HG03066 (cell line): Measurements from ENCODE around the gene TSPAN12.
A peak's percentile ranks its signal among the peaks of the same experiment; 100 is the strongest.
"Not testable (repeated sequence)": the region's sequence is repeated elsewhere in the genome, so short reads cannot be mapped to it uniquely, and the experiment has no call there.

Source experiments
- ATAC-seq: cut with Tn5 transposase; IDR thresholded peaks from one replicate; pipeline ENCODE4 v1.9.1; 2021; ENCODE audit warnings: low read depth; ENCODE audit not compliant: unreplicated experiment

The TSPAN12 gene

GRCh38 chr7:120857588-120858573 lies at the start of gene TSPAN12:
TSS of gene TSPAN12 (minus strand) at chr7:120858144. CDS start at chr7:120856763, 1,381 bp downstream.
- ATAC-seq: peak; percentile 72

- no peak for ATAC-seq
Measured at GRCh38 chr7:120898715-120899499, 41.0 kb upstream of the TSPAN12 start.

- not testable (repeated sequence) for ATAC-seq
Measured at GRCh38 chr7:120895253-120895652, 37.3 kb upstream of the TSPAN12 start.

GRCh38 chr7:120885602-120886001 lies 27.7 kb upstream of the TSPAN12 start:
- not testable (repeated sequence) for ATAC-seq

GRCh38 chr7:120877701-120878100 lies 19.8 kb upstream of the TSPAN12 start:
- no peak for ATAC-seq

GRCh38 chr7:120876922-120877321 lies 19.0 kb upstream of the TSPAN12 start:
- no peak for ATAC-seq

GRCh38 chr7:120874722-120875121 lies 16.8 kb upstream of the TSPAN12 start:
- no peak for ATAC-seq

- no peak for ATAC-seq
Measured at GRCh38 chr7:120874016-120874415, 16.1 kb upstream of the TSPAN12 start.

- no peak for ATAC-seq
Measured at GRCh38 chr7:120873401-120873800, 15.5 kb upstream of the TSPAN12 start.

- peak; percentile 66 for ATAC-seq
Measured at GRCh38 chr7:120869700-120870099, 11.8 kb upstream of the TSPAN12 start.

GRCh38 chr7:120867932-120868331 lies 10.0 kb upstream of the TSPAN12 start:
- ATAC-seq: no peak

- ATAC-seq: no peak
Measured at GRCh38 chr7:120865191-120865981, 7.4 kb upstream of the TSPAN12 start.

GRCh38 chr7:120864141-120864900 lies 6.4 kb upstream of the TSPAN12 start:
- no peak for ATAC-seq

- no peak for ATAC-seq
Measured at GRCh38 chr7:120862987-120863590, 5.1 kb upstream of the TSPAN12 start.

- ATAC-seq: no peak
Measured at GRCh38 chr7:120860156-120860555, 2.2 kb upstream of the TSPAN12 start.

GRCh38 chr7:120859459-120859858 lies 1.5 kb upstream of the TSPAN12 start:
- no peak for ATAC-seq

GRCh38 chr7:120856621-120857352 lies 1.2 kb downstream of the TSPAN12 start:
- ATAC-seq: peak; percentile 77

- ATAC-seq: no peak
Measured at GRCh38 chr7:120856198-120856597, 1.7 kb downstream of the TSPAN12 start.

GRCh38 chr7:120852700-120853099 lies 5.2 kb downstream of the TSPAN12 start:
- ATAC-seq: no peak
